Left ventricle myocardium superior (tissue), 1 donor: ENCODE data around the gene CASQ1. TPM values are rescaled to one million over a fixed set of nuclear protein-coding genes. Genes with fewer than 3 reads are reported as not detected.

ENCODE experiments used
- ATAC-seq: fragments of 200-7000 bp; cut with Tn5 transposase; one replicate; pipeline ENCODE4 v1.9.1; 2020; ENCODE audit warnings: mild to moderate bottlenecking, moderate library complexity
- DNase-seq: peaks from one replicate; pipeline ENCODE4 v3.0.0-alpha.2; 2020
- intact Hi-C: fragments of 100-400 bp; cut with micrococcal nuclease; formaldehyde crosslinking; loops from one replicate; pipeline ENCODE4 v1.11.0; 2022
- total RNA-seq: library from RNA; stranded (reverse); fragmentation: NEBNext Ultra II Directional; extraction: Animal tissue kit (Norgen Biotek cat#: 25700); gene quantifications from one replicate; pipeline ENCODE4 v1.2.1, GENCODE V29; 2021
- donor health status: DM: no; HTN: yes; CAD: no; lungs with severe emphysema.

CASQ1 gene
- total RNA-seq, 1 donor from 2014 or later = 20.0 TPM

- intact Hi-C loops = loop anchor here (10.0 kb wide), 1 partner anchor 56 kb away; the partner anchor contains the start of gene CASQ1
- ATAC-seq (peak; percentile 43), DNase-seq (no peak)
These were observed 60.6 kb downstream of the CASQ1 start for GRCh38 chr1:160251011-160251410.

Other genes starting within 250 kb of the CASQ1 start
- 0.79 TPM for gene IGSF9, start 245.0 kb upstream of the CASQ1 start, total RNA-seq
- not detected for gene SLAMF9, start 236.3 kb upstream of the CASQ1 start, total RNA-seq
- 2.4 TPM for gene PIGM, start 158.6 kb upstream of the CASQ1 start, total RNA-seq
- not detected for gene KCNJ10, start 120.4 kb upstream of the CASQ1 start, total RNA-seq
- gene KCNJ9, start 109.0 kb upstream of the CASQ1 start, total RNA-seq = not detected
- 19.2 TPM for gene IGSF8, start 92.0 kb upstream of the CASQ1 start, total RNA-seq
- gene ATP1A2, start 74.8 kb upstream of the CASQ1 start, total RNA-seq = 243 TPM
- not detected for gene ATP1A4, start 39.0 kb upstream of the CASQ1 start, total RNA-seq
- gene PEA15, start 14.8 kb downstream of the CASQ1 start, total RNA-seq = 277 TPM
- gene DCAF8, start 72.0 kb downstream of the CASQ1 start, total RNA-seq = 145 TPM
- gene PEX19, start 94.6 kb downstream of the CASQ1 start, total RNA-seq = 96.2 TPM
- 93.0 TPM for gene COPA, start 152.7 kb downstream of the CASQ1 start, total RNA-seq
- gene NCSTN, start 152.8 kb downstream of the CASQ1 start, total RNA-seq = 60.7 TPM
- not detected for gene NHLH1, start 176.5 kb downstream of the CASQ1 start, total RNA-seq
- gene VANGL2, start 210.0 kb downstream of the CASQ1 start, total RNA-seq = 2.6 TPM